ENCODE measurements around the gene CDC45. TPM values are rescaled to one million over a fixed set of nuclear protein-coding genes. Genes with fewer than 3 reads are reported as not detected.

The CDC45 gene
- total RNA-seq, 1 donor from 2014 or later = 31.2 TPM

DNA sequence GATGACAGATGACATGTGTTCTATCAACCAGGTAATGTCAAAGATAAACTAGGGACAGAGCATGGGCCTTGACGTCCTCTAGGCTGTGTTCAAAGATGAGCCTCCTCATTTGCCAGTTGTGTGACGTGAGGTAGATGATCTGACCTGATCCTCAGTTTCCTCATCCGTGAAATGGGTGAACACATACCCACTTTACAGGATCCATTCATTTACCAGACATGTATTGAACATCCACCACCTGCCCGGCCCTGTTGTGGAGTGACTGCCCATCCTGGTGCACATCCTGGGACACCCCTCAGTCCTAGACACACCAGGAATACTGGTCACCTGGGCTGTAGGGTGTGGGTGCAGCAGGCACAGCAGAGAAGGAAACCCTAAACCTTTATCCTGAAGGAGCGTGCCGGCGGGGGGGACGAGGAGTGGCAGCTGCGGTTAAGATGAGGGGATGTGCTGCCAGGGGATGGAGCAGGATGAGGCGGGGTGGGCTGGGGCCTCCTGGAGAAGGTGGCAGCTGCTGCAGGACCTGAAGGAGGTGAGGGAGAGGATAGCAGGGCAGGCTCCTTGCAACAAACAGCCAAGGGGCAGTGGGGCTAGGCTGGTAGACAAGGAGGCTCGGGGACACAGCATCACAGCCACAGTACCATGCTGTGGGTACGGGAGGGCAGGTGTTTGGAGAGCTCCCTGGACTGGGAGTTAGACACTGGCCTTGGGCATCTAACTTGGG is 36.1 kb downstream of the CDC45 start:
- no peak overlapping the region for H3K4me3 ChIP-seq (ENCODE audit: low read depth, low read length)
- TF ChIP-seq, protein P1, sequence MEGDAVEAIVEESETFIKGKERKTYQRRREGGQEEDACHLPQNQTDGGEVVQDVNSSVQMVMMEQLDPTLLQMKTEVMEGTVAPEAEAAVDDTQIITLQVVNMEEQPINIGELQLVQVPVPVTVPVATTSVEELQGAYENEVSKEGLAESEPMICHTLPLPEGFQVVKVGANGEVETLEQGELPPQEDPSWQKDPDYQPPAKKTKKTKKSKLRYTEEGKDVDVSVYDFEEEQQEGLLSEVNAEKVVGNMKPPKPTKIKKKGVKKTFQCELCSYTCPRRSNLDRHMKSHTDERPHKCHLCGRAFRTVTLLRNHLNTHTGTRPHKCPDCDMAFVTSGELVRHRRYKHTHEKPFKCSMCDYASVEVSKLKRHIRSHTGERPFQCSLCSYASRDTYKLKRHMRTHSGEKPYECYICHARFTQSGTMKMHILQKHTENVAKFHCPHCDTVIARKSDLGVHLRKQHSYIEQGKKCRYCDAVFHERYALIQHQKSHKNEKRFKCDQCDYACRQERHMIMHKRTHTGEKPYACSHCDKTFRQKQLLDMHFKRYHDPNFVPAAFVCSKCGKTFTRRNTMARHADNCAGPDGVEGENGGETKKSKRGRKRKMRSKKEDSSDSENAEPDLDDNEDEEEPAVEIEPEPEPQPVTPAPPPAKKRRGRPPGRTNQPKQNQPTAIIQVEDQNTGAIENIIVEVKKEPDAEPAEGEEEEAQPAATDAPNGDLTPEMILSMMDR (conservative IDR thresholded peaks at IDR 0.05; ENCODE audit: low read depth, low read length) = no peak

DNA sequence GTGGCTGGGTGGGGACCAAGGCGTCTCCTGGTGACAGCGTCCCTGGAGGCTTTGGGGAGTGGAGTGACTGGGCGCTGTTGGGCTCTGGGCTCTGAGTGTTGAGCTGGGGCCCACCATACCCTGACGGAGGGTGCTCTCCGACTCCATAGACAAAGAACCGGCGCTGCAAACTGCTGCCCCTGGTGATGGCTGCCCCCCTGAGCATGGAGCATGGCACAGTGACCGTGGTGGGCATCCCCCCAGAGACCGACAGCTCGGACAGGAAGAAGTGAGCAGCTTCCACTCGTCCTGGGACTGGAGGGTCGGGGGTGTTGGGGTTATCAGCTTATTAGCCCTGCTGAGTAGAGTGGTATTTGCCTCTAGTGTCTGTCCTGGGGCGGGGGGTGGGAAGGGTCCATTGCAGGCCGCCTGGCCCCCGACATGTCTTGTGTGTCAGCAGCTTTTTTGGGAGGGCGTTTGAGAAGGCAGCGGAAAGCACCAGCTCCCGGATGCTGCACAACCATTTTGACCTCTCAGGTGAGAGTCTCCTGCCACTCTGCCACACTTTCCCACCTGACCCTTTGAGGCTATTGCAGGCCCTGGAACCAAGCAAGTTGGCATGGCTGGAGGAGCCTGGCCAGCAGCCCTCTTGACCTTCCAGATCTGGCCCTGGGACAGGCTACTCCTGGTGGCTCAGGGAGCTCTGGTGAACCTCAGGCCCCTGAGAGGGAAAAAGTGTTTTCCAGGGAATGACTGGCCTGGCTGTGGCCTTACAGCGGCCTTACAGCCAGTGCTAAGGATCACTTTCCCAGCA is 36.9 kb downstream of the CDC45 start:
- no peak overlapping the region for H3K4me3 ChIP-seq (ENCODE audit: low read depth, low read length)
- no peak for DNase-seq (ENCODE audit: low read depth)
- TF ChIP-seq, protein P1 (conservative IDR thresholded peaks at IDR 0.05; ENCODE audit: low read depth, low read length) = no peak

More for the DNA sequence above, 36.1 kb downstream of the CDC45 start:
- DNase-seq (ENCODE audit: low read depth) = no peak

DNA sequence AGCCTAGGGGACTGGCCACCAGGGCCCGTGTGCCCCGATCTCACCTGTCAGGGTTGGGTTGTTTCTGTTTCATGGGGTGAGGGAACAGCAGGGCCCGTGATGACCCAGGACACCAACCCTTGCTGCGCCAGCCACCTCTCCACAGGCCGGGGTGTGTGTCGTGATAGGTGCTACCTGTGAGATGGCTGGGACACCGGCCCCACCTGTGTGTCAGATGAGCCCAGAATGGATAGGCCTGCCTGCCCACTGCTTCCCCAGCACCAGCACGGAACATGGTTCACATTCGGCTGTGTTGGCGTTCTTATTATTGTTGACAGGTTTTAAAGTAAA is 37.4 kb downstream of the CDC45 start:
- no peak overlapping the region for H3K4me3 ChIP-seq (ENCODE audit: low read depth, low read length)
- no peak for DNase-seq (ENCODE audit: low read depth)
- TF ChIP-seq, protein P1 (conservative IDR thresholded peaks at IDR 0.05; ENCODE audit: low read depth, low read length) = no peak

DNA sequence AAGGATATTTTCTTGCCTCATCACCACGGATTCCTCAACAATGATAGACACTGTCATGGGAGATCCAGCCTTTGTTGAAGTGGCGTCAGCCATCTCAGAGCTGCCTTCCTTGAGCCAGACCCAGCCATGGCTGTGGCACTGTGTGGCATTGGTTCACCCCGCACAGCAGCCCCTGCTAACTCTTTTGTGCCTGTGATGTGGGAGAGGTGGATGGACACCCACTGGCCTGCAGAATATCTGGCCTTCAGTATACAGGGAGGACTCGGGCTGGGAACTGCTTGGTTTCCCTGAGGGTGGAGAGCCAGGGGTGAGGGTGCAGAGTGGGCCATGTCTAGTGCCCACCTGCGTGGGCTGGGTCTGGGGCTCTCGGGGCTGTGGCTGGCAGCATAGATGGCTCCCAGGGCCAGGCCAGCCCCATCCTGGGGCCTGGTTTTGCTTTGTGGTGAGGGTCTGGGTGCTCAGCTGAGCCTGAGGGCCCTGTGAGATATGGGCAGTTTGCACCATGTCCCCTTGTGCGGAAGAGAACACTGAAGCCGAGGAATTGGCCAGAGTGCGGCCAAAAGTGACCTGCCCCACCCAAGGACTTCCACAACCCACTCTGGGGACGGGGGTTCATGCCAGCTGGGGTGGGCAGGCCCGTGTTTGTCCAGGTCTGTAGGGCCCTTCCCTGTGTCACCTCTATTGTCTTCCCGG is 38.3 kb downstream of the CDC45 start:
- H3K4me3 ChIP-seq (ENCODE audit: low read depth, low read length) = no peak overlapping the region
- DNase-seq (ENCODE audit: low read depth) = no peak
- TF ChIP-seq, protein P1 (conservative IDR thresholded peaks at IDR 0.05; ENCODE audit: low read depth, low read length) = no peak

DNA sequence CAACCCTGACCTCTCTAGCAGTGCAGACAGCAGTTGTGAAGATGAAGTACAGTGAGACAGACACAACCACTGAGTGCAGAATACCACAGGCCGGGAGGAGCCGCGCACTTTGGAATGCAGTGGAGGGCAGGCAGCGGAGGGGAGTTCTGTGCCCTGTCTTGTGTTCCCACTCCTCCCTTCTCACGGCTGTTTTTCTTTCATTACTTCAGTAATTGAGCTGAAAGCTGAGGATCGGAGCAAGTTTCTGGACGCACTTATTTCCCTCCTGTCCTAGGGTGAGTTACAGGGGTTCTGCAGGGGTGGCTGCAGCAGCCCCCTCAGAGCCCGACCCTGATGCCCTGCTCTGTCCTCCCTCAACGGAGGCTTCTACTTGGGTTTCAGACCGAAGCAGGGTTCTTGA is 38.9 kb downstream of the CDC45 start:
- TF ChIP-seq, protein P1 (conservative IDR thresholded peaks at IDR 0.05; ENCODE audit: low read depth, low read length) = no peak
- H3K4me3 ChIP-seq (ENCODE audit: low read depth, low read length) = no peak overlapping the region
- no peak for DNase-seq (ENCODE audit: low read depth)

DNA sequence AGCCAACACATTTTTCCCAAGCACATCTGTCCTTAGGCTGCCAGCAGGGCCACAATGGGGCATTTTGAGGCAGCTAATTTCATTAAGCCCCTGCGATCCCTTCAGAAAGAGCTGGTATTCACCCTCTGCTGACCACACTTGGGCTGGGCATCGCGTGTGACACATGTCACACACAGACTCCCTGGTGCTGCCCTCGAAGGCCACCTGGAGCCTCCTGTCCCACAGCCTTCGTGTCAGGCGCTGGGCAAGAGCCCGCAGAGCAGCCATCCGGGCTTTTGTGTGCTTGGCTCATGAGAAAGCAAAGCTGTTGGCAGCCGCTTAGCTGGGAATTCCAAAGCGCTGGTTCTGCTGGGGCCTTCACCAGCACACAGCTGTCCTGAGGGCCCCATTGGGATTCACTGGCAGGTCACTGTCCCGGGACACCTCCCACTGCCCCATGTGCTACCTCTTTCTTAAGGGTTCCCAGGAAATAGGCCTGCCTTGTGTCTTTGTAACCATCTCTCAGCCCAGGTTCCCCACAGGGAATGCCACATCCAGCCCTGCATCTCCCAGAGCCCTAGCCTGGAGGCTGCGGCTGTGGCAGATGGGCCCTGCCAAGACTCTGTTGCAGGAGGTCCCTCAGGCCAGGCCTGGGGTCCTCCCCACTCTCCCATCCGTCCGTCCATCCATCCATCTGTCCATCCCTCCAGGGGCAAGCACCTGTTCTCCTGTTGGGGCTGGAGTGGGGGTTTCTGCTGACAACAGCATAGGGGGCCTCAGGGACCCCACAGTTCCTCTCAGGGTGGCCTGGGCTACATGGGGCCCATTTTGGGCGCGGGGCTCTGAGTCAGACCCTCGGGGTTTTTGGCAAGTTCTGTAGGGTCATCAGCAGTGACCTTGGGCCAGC is 39.6 kb downstream of the CDC45 start:
- H3K4me3 ChIP-seq (ENCODE audit: low read depth, low read length) = no peak overlapping the region
- TF ChIP-seq, protein P1 (conservative IDR thresholded peaks at IDR 0.05; ENCODE audit: low read depth, low read length) = no peak

More for the DNA sequence above, 39.6 kb downstream of the CDC45 start:
- DNase-seq (ENCODE audit: low read depth) = no peak

Measured in epithelial cell of proximal tubule (primary cell).